ENCODE results near the gene KLF4.

DNA sequence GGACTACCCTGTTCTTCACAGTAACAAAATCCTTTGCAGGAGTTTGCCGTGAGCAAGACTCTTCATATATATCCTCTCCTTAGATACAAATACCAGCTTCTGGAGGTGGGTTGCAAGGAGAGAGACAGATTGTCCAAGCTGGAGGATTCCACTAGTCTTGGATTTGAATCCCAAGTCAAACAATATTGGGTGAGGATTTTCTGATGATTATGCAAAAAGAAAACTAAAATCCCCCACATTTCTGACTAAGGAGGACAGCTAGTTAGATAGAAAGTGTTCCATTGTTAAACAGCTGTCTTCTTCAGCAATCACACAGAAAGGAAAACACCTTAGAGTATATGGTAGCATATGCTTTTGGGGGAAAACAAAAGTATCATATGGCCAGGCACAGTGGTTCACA, 54.2 kb downstream of the KLF4 start:
- TF ChIP-seq, protein P1, sequence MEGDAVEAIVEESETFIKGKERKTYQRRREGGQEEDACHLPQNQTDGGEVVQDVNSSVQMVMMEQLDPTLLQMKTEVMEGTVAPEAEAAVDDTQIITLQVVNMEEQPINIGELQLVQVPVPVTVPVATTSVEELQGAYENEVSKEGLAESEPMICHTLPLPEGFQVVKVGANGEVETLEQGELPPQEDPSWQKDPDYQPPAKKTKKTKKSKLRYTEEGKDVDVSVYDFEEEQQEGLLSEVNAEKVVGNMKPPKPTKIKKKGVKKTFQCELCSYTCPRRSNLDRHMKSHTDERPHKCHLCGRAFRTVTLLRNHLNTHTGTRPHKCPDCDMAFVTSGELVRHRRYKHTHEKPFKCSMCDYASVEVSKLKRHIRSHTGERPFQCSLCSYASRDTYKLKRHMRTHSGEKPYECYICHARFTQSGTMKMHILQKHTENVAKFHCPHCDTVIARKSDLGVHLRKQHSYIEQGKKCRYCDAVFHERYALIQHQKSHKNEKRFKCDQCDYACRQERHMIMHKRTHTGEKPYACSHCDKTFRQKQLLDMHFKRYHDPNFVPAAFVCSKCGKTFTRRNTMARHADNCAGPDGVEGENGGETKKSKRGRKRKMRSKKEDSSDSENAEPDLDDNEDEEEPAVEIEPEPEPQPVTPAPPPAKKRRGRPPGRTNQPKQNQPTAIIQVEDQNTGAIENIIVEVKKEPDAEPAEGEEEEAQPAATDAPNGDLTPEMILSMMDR (IDR thresholded peaks at IDR 0.05): no peak
- TF ChIP-seq POLR2AphosphoS5 (IDR thresholded peaks at IDR 0.05): no peak
- no peak for TF ChIP-seq POLR2A (IDR thresholded peaks at IDR 0.05)

All from gastroesophageal sphincter (tissue), 3 donors.